Right atrium auricular region (tissue), 2 donors: ENCODE data around the gene SMIM10. TPM values are rescaled to one million over a fixed set of nuclear protein-coding genes. Genes with fewer than 3 reads are reported as not detected.

Experiments
- DNase-seq: peaks from one replicate; pipeline ENCODE4 v3.0.0-alpha.2; 2019; ENCODE audit warnings: low spot score
- H3K27ac ChIP-seq, 2 donors: fragments of 200-600 bp; sonication (generic); 1 replicate in 1 of 2; 2 replicates in 1 of 2; pipeline ENCODE4 v1.5.1; 2016 to 2019
- H3K27me3 ChIP-seq, 2 donors: fragments of 200-600 bp; sonication (generic); one replicate each; pipeline versions ENCODE4 v1.5.1 to v1.6.0; 2017 to 2019
- H3K36me3 ChIP-seq: fragments of 200-600 bp; sonication (generic); one replicate; pipeline ENCODE4 v1.5.1; 2016
- H3K4me1 ChIP-seq, 2 donors: fragments of 200-600 bp; sonication (generic); one replicate each; pipeline versions ENCODE4 v1.5.1 to v1.6.0; 2017 to 2019
- H3K4me3 ChIP-seq, 2 donors: fragments of 200-600 bp; sonication (generic); 1 replicate in 1 of 2; 2 replicates in 1 of 2; pipeline ENCODE4 v1.5.1; 2017 to 2019; ENCODE audit warnings: mild to moderate bottlenecking in 1 of 2, moderate library complexity in 1 of 2
- H3K9me3 ChIP-seq, 2 donors: fragments of 200-600 bp; sonication (generic); one replicate each; pipeline ENCODE4 v1.5.1; 2019
- total RNA-seq, 2 donors: library from RNA; depleted of rRNA; stranded (reverse); fragments of >200 nt; gene quantifications; one replicate each; pipeline ENCODE4 v1.1.0, GENCODE V29; 2016
- TF ChIP-seq, protein P1 (sequence below), 2 donors: fragments of 200-600 bp; sonication (generic); IDR thresholded peaks; one replicate each; pipeline ENCODE4 v1.5.1; 2019; ENCODE audit warnings: antibody characterized with exemption in 2 of 2

The SMIM10 gene
- total RNA-seq, 2 donors from 2014 or later, result 4.9 to 6.8 TPM

DNA sequence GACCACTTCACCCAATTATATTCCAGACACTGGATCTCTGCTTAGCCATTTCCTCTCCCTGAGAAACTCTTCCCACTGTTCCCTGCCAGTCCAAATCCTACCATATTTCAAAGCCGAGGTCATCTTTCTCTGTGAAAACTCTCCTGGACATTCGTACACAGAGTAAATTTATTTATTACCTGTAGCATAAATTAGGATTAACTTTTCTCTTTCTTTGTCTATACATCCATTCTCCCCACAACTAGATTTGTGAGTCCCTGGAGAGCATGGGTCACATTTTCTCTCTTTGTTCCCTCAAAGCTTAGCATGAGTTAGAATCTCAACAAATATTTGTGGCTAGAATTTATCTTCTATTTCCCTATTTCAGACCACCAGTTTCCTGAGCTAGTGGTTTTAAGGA is 27.8 kb upstream of the SMIM10 start:
- Histone ChIP-seq H3K4me3 (no peak overlapping the region), H3K27ac (no peak overlapping the region), H3K9me3 (no peaks in the 10 kb centered on the region), H3K4me1 (no peaks in the 10 kb centered on the region), H3K27me3 (no peaks in the 10 kb centered on the region), H3K36me3 (no peaks in the 10 kb centered on the region)
- DNase-seq, result no peak
- TF ChIP-seq, protein P1, sequence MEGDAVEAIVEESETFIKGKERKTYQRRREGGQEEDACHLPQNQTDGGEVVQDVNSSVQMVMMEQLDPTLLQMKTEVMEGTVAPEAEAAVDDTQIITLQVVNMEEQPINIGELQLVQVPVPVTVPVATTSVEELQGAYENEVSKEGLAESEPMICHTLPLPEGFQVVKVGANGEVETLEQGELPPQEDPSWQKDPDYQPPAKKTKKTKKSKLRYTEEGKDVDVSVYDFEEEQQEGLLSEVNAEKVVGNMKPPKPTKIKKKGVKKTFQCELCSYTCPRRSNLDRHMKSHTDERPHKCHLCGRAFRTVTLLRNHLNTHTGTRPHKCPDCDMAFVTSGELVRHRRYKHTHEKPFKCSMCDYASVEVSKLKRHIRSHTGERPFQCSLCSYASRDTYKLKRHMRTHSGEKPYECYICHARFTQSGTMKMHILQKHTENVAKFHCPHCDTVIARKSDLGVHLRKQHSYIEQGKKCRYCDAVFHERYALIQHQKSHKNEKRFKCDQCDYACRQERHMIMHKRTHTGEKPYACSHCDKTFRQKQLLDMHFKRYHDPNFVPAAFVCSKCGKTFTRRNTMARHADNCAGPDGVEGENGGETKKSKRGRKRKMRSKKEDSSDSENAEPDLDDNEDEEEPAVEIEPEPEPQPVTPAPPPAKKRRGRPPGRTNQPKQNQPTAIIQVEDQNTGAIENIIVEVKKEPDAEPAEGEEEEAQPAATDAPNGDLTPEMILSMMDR (IDR thresholded peaks at IDR 0.05), result no peak

DNA sequence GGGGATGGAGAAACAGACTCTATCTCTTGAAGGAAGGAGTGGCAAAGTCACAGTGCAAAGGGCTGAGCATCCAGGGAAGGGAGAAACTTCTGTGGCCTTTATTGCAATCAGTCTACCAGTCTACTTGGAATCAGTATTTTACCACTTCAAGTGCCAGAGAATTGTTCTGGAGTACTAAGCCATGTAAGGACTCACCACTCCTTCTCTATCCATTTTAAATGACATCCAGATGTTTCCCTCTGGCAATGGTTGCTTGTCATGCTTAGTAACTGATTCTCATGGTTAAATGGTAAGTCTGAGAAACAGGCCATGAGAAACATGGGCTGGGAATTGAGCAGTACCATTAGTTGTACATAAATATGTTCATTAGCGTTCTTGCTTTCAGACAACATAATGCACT is 21.1 kb upstream of the SMIM10 start:
- H3K27ac ChIP-seq, result no peak overlapping the region

DNA sequence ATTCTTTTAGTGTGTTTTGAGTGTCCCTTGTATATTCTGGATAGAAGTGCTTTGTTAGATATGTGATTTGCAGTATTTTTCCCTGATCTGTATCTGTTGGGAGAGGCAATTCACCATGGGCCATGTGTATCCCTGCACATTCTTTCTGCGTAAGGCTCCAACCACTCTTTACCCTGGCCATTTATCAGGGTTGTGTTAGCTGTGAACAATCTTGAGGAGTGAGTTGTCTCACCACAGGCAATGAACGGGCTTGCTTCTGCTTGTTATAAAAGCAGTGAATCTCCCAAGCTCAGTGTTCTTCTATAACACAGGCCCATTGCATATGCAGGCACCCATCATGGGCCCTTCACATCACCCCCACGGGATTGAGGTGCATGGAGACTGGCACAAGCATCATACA is 18.9 kb upstream of the SMIM10 start:
- Histone ChIP-seq H3K27ac (no peak overlapping the region), H3K4me1 (no peaks in the 10 kb centered on the region), H3K36me3 (no peaks in the 10 kb centered on the region), H3K4me3 (no peak overlapping the region), H3K9me3 (no peaks in the 10 kb centered on the region), H3K27me3 (no peaks in the 10 kb centered on the region)
- DNase-seq, result no peak
- TF ChIP-seq, protein P1 (IDR thresholded peaks at IDR 0.05), result no peak

More for the DNA sequence above, 21.1 kb upstream of the SMIM10 start:
- DNase-seq, result no peak
- TF ChIP-seq, protein P1 (IDR thresholded peaks at IDR 0.05), result no peak
- H3K4me3 ChIP-seq, result no peak overlapping the region
- no peaks in the 10 kb centered on the region for H3K36me3 ChIP-seq
- no peaks in the 10 kb centered on the region for H3K4me1 ChIP-seq
- H3K9me3 ChIP-seq, result no peaks in the 10 kb centered on the region
- no peaks in the 10 kb centered on the region for H3K27me3 ChIP-seq

DNA sequence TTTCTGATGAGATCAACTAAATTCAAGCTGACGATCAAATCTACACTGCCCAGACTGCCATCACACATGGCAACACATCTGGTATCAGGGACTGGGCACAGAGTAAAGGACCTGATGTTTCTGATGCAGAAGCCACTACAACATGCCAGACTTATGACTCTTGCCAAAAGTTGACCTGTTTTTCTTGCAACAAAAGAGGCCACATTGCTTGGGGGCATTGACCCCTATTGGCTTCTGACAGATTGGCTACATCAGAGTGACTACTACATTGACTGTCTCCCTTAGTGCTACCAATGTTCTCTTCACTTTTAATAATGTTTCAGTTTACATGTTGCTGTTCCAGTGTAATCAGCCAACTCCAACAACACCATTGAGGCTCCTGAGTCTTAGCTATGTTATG is 15.3 kb upstream of the SMIM10 start:
- no peak overlapping the region for H3K27ac ChIP-seq
- H3K27me3 ChIP-seq, result no peaks in the 10 kb centered on the region
- TF ChIP-seq, protein P1 (IDR thresholded peaks at IDR 0.05), result no peak
- no peak for DNase-seq
- H3K9me3 ChIP-seq, result no peaks in the 10 kb centered on the region
- no peaks in the 10 kb centered on the region for H3K36me3 ChIP-seq
- no peak overlapping the region for H3K4me3 ChIP-seq
- H3K4me1 ChIP-seq, result no peaks in the 10 kb centered on the region

DNA sequence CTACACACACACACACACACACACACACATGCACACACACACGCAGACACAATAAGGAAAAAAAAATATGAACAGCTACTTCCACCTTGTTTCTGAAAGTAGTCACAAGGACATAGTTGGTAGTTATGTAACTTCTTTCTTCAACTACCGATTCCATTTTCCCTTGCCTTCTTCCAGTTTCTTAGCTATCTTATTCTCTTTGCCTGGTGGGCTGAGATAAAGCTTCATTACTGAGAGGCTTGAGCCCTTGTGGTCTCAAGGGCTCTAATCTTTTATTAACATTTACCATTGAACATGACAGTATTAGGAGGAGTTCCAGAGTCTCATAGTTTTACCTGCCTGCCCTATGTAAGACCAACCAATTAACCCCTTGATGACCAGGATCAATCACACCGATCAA is 8.9 kb upstream of the SMIM10 start:
- H3K36me3 ChIP-seq, result no peaks in the 10 kb centered on the region
- no peaks in the 10 kb centered on the region for H3K4me1 ChIP-seq
- TF ChIP-seq, protein P1 (IDR thresholded peaks at IDR 0.05), result no peak
- H3K9me3 ChIP-seq, result no peaks in the 10 kb centered on the region
- H3K27ac ChIP-seq, result no peak overlapping the region
- no peak for DNase-seq
- no peaks in the 10 kb centered on the region for H3K27me3 ChIP-seq
- H3K4me3 ChIP-seq, result no peak overlapping the region

DNA sequence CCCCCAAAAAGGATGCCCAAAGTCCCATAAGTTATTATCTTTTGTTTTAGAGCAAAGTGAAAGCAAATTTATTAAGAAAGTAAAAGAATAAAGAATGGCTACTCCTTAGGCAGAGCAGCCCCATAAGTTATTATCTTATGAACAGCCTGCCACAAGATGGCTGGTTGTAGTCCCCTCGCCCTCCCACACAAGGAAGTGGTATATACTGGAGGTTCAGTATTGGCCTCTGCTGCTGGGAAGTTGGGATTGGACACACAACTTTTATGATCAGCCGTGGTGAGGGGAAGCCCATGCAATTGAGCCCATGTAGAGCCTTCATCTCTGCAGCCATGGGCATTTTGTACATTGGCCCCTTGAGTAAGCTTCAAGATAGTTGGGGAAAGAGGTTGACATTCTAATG is 8.0 kb upstream of the SMIM10 start:
- Histone ChIP-seq H3K36me3 (no peaks in the 10 kb centered on the region), H3K9me3 (no peaks in the 10 kb centered on the region), H3K27me3 (no peaks in the 10 kb centered on the region), H3K4me1 (no peaks in the 10 kb centered on the region), H3K27ac (no peak overlapping the region), H3K4me3 (no peak overlapping the region)
- TF ChIP-seq, protein P1 (IDR thresholded peaks at IDR 0.05), result no peak
- no peak for DNase-seq
